ENCODE results near the gene LAPTM5. TPM values are rescaled to one million over a fixed set of nuclear protein-coding genes. Genes with fewer than 3 reads are reported as not detected.

LAPTM5 gene
- total and polyA plus RNA-seq, 10 of the 15 experiments (the other 5 are each of a cell fraction or from before 2014, with no cell fraction given): 24.1 to 1,034 (median 687) TPM

DNA sequence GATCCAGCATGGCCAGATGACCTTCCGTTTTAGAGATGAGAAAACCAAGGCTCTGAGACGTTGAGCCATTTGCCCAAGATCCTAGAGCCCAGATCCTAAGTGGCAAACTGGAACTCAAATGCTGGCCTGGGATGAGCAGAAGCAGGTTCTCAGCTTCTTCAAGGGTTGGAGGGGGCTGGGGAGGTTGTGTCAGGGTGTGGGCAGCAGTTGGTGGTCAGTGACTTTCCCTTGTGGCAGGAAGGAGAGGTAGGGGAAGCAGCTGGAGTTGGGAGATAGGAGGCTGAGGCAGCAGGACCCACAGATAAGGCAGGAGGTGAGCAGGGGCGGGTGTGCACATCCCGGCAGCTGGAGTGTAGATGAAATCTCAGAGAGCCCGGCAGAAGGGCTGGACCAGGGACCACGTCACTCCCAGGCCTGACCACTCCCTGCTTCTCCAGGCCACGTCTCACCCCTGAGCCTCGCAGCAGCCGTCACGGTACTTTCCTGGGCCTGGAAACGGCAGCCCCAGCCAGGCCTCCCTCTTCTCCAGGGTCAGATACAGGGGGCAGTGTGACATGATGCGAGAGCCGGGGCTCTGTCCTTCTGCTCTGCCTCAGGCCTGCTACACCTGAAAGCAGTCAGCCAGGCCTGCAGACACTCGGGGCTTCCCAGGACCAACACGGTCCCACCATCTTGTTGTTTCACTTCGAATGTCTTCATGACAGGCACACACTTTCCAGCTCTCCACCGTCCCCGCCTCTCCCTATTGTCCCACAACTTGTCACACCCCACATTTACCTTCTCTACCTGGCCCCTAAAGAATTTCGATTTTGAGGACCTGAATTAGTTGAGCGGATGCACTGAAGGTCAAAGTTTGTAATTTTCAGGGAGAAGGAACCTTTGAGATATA, 11.5 kb upstream of the LAPTM5 start:
- FAIRE-seq: no peak
- no peaks in the 10 kb centered on the region for H4K20me1 ChIP-seq (ENCODE audit: control insufficient read depth, insufficient read depth)
- H3K27ac ChIP-seq (ENCODE audit: control insufficient read depth, insufficient read depth): no peak overlapping the region; the same call in none of the 2 replicates
- ChIA-PET RAD21 (ENCODE audit: unreplicated experiment) (interaction anchor here (0.6 to 2.2 kb wide), 13 partner anchors 8 to 50 kb away, joined by 3 to 11 read pairs (median 3); no protein-coding TSS in a partner anchor), CTCF (interaction anchor here (0.7 to 2.7 kb wide), 11 partner anchors 9 to 50 kb away, joined by 3 to 18 read pairs (median 6); partner anchors contain the start of gene LAPTM5), SMC1A (ENCODE audit: uncharacterized antibody, unreplicated experiment) (interaction anchor here (1.1 to 1.9 kb wide), 4 partner anchors 9 to 49 kb away, joined by 3 to 9 read pairs (median 8); partner anchors contain the start of gene LAPTM5), POLR2A (interaction anchor here (1.2 to 20.6 kb wide), 4 partner anchors 9 to 51 kb away, joined by 4 to 741 read pairs (median 8); no protein-coding TSS in a partner anchor)
- H3K36me3 ChIP-seq (ENCODE audit: control insufficient read depth in 2 of 2, insufficient read depth in 2 of 2, low read length in 1 of 2): no peaks in the 10 kb centered on the region
- WGBS (ENCODE audit: insufficient coverage, insufficient replicate concordance, low lambda C conversion rate, missing lambda C conversion rate): 71% methylated on average over 20 of the region's 20 CpGs
- no peak overlapping the region; the same call in 1 of the 2 replicates for H3K4me2 ChIP-seq (ENCODE audit: control insufficient read depth, insufficient read depth)
- peak overlapping the region; percentile 28 for H2AFZ ChIP-seq (ENCODE audit: control insufficient read depth, low read depth, low read length)
- no peak for DNase-seq (ENCODE audit: low read depth, low spot score)
- in situ Hi-C loops (cut with MboI) (no loop called here), intact Hi-C loops (cut with micrococcal nuclease; ENCODE audit: unreplicated experiment) (no loop called here)
- peaks cover 40% of the 10 kb centered on the region for H3K4me1 ChIP-seq (ENCODE audit: control insufficient read depth, insufficient read depth, low read length)
- peaks cover 6% of the 10 kb centered on the region for H3K79me2 ChIP-seq (ENCODE audit: control insufficient read depth, insufficient read depth, low read length)
- H3K4me3 ChIP-seq: no peak overlapping the region
- BruUV-seq (replicated peaks): no TSS peak
- peak; percentile 12 for ATAC-seq
- no peaks in the 10 kb centered on the region for H3K27me3 ChIP-seq (replicated peaks in 1 of 2; ENCODE audit: control insufficient read depth in 2 of 2, insufficient read depth in 2 of 2, low read length in 1 of 2)
- H3K9ac ChIP-seq (ENCODE audit: control insufficient read depth, insufficient read depth, low read length): no peak overlapping the region
- H3K9me3 ChIP-seq (replicated peaks; ENCODE audit: control insufficient read depth, insufficient read depth, low read length): no peaks in the 10 kb centered on the region
- TF ChIP-seq HDGF (IDR thresholded peaks at IDR 0.05) (peak; percentile 34; the same call in 1 of the 2 replicates), SUZ12 (IDR thresholded peaks at IDR 0.05; ENCODE audit: unreplicated experiment) (no peak), MTA2 (IDR thresholded peaks at IDR 0.05; ENCODE audit: low read depth) (no peak), ZNF217 (IDR thresholded peaks at IDR 0.05) (no peak), FOS (IDR thresholded peaks at IDR 0.05; ENCODE audit: borderline replicate concordance, extremely low read depth, insufficient read length) (no peak), SP1 (IDR thresholded peaks at IDR 0.05; ENCODE audit: low read depth, low read length) (no peak), YY1 (IDR thresholded peaks at IDR 0.05; ENCODE audit: low read depth, low read length) (peak; percentile 33; the same call in 1 of the 2 replicates), SIN3A (IDR thresholded peaks at IDR 0.05; ENCODE audit: low read depth, low read length) (no peak), POLR2AphosphoS5 (IDR thresholded peaks at IDR 0.05; ENCODE audit: low read length) (no peak), HDAC2 (IDR thresholded peaks at IDR 0.05) (no peak), PAX5 (IDR thresholded peaks at IDR 0.05; ENCODE audit: borderline replicate concordance, low read depth, low read length) (no peak), HDAC6 (IDR thresholded peaks at IDR 0.05; ENCODE audit: unreplicated experiment) (no peak), JUNB (IDR thresholded peaks at IDR 0.05) (no peak), SMARCA5 (IDR thresholded peaks at IDR 0.05) (no peak), NFXL1 (IDR thresholded peaks at IDR 0.05; ENCODE audit: borderline replicate concordance) (no peak), SMAD1 (IDR thresholded peaks at IDR 0.05; ENCODE audit: low read depth, partially characterized antibody) (no peak)
- TF ChIP-seq, protein P1, sequence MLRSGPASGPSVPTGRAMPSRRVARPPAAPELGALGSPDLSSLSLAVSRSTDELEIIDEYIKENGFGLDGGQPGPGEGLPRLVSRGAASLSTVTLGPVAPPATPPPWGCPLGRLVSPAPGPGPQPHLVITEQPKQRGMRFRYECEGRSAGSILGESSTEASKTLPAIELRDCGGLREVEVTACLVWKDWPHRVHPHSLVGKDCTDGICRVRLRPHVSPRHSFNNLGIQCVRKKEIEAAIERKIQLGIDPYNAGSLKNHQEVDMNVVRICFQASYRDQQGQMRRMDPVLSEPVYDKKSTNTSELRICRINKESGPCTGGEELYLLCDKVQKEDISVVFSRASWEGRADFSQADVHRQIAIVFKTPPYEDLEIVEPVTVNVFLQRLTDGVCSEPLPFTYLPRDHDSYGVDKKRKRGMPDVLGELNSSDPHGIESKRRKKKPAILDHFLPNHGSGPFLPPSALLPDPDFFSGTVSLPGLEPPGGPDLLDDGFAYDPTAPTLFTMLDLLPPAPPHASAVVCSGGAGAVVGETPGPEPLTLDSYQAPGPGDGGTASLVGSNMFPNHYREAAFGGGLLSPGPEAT (IDR thresholded peaks at IDR 0.05; ENCODE audit: low read depth): no peak
- TF ChIP-seq, protein P2, sequence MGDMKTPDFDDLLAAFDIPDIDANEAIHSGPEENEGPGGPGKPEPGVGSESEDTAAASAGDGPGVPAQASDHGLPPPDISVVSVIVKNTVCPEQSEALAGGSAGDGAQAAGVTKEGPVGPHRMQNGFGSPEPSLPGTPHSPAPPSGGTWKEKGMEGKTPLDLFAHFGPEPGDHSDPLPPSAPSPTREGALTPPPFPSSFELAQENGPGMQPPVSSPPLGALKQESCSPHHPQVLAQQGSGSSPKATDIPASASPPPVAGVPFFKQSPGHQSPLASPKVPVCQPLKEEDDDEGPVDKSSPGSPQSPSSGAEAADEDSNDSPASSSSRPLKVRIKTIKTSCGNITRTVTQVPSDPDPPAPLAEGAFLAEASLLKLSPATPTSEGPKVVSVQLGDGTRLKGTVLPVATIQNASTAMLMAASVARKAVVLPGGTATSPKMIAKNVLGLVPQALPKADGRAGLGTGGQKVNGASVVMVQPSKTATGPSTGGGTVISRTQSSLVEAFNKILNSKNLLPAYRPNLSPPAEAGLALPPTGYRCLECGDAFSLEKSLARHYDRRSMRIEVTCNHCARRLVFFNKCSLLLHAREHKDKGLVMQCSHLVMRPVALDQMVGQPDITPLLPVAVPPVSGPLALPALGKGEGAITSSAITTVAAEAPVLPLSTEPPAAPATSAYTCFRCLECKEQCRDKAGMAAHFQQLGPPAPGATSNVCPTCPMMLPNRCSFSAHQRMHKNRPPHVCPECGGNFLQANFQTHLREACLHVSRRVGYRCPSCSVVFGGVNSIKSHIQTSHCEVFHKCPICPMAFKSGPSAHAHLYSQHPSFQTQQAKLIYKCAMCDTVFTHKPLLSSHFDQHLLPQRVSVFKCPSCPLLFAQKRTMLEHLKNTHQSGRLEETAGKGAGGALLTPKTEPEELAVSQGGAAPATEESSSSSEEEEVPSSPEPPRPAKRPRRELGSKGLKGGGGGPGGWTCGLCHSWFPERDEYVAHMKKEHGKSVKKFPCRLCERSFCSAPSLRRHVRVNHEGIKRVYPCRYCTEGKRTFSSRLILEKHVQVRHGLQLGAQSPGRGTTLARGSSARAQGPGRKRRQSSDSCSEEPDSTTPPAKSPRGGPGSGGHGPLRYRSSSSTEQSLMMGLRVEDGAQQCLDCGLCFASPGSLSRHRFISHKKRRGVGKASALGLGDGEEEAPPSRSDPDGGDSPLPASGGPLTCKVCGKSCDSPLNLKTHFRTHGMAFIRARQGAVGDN (IDR thresholded peaks at IDR 0.05): 0 out of 2 replicates have a peak, but pooled peaks have one; percentile 42
- TF ChIP-seq, protein P3, sequence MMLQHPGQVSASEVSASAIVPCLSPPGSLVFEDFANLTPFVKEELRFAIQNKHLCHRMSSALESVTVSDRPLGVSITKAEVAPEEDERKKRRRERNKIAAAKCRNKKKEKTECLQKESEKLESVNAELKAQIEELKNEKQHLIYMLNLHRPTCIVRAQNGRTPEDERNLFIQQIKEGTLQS (IDR thresholded peaks at IDR 0.05; ENCODE audit: borderline replicate concordance, extremely low read depth, low read depth, low read length): no peak

Data from GM12878 (cell line).